HepG2 (cell line): ENCODE data around the gene ANO2. TPM values are rescaled to one million over a fixed set of nuclear protein-coding genes. Genes with fewer than 3 reads are reported as not detected.

Experiments used
- ATAC-seq: fragments of 200-7000 bp; cut with Tn5 transposase; 3 replicates; pipeline ENCODE4 v1.9.1; 2020; ENCODE audit warnings: mild to moderate bottlenecking, moderate library complexity
- BruUV-seq: library from RNA; stranded (reverse); fragments of 400-500 nt; replicated peaks from 2 replicates; lab custom pipeline; 2021; lab: Mats Ljungman, UMichigan
- CTCF ChIA-PET: fragments of 300-600 bp; formaldehyde crosslinking; extraction: SDS; loops from one replicate; lab custom pipeline; 2021; ENCODE audit warnings: low total read pairs, inconsistent platforms, low intra/inter-chr PET ratio; lab: Yijun Ruan, JAX
- POLR2A ChIA-PET: fragments of 350-600 bp; sonication (Branson Sonifier 250); formaldehyde crosslinking; loops from one replicate; lab custom pipeline; 2020; ENCODE audit warnings: antibody characterized with exemption, inconsistent platforms; lab: Yijun Ruan, JAX
- DNase-seq: peaks from one replicate; pipeline ENCODE4 v3.0.0-alpha.2; 2015; ENCODE audit warnings: low spot score
- FAIRE-seq: peaks from 3 replicates; lab custom pipeline; 2011; peaks lifted over from hg19 to GRCh38; lab: Jason Lieb, UNC
- H2AFZ ChIP-seq: one replicate; pipeline ENCODE4 v1.6.1; 2011; ENCODE audit warnings: low read length, inconsistent platforms
- H3K27ac ChIP-seq: fragments of 300-600 bp; 3 replicates; pipeline ENCODE4 v1.8.0; 2011; ENCODE audit warnings: mixed run types, mild to moderate bottlenecking, mixed read lengths, low read length, inconsistent platforms; ENCODE audit not compliant: insufficient read depth; ENCODE audit errors: extremely low read length
- H3K27me3 ChIP-seq, 2 experiments: fragments of 200-600 bp in 1 of 2; 2 replicates in 1 of 2; 3 replicates in 1 of 2; pipeline versions ENCODE4 v1.6.0 to v1.8.0; 2011; ENCODE audit warnings: low read length in 2 of 2, mild to moderate bottlenecking in 2 of 2, moderate library complexity in 2 of 2, inconsistent platforms in 1 of 2; ENCODE audit not compliant: insufficient read depth in 2 of 2, control insufficient read depth in 1 of 2
- H3K36me3 ChIP-seq, 2 experiments: fragments of 200-600 bp in 1 of 2; replicated peaks in 1 of 2; 2 replicates in 1 of 2; 3 replicates in 1 of 2; pipeline versions ENCODE4 v1.5.1 to v1.8.0; 2011; ENCODE audit warnings: low read length in 2 of 2, inconsistent platforms in 1 of 2; ENCODE audit not compliant: insufficient read depth in 2 of 2, control insufficient read depth in 1 of 2
- H3K4me1 ChIP-seq: 2 replicates; pipeline ENCODE4 v1.5.1; 2012; ENCODE audit warnings: low read length, inconsistent platforms; ENCODE audit not compliant: insufficient read depth
- H3K4me2 ChIP-seq: 2 replicates; pipeline ENCODE4 v1.6.0; 2011; ENCODE audit warnings: low read depth, low read length, inconsistent platforms
- H3K4me3 ChIP-seq, 3 experiments: fragments of 200-600 bp in 1 of 3; sonication (generic), shearing (Covaris generic) in 1 of 3; replicated peaks in 1 of 3; 2 replicates each; pipeline ENCODE4 v1.5.1; 2011 to 2016; ENCODE audit warnings: low read length in 3 of 3, inconsistent platforms in 2 of 3, low read depth in 2 of 3, mild to moderate bottlenecking in 2 of 3, control low read depth in 1 of 3, mixed read lengths in 1 of 3; ENCODE audit not compliant: insufficient read depth in 1 of 3
- H3K79me2 ChIP-seq: one replicate; pipeline ENCODE4 v1.6.1; 2011; ENCODE audit warnings: low read length, inconsistent platforms; ENCODE audit not compliant: insufficient read depth
- H3K9ac ChIP-seq: 2 replicates; pipeline ENCODE4 v1.6.0; 2011; ENCODE audit warnings: mild to moderate bottlenecking, low read depth, low read length, inconsistent platforms; ENCODE audit not compliant: insufficient read depth
- H3K9me3 ChIP-seq: 2 replicates; pipeline ENCODE4 v1.5.1; 2012; ENCODE audit warnings: mild to moderate bottlenecking, low read length
- H4K20me1 ChIP-seq: 2 replicates; pipeline ENCODE4 v1.6.0; 2011; ENCODE audit warnings: inconsistent platforms, mild to moderate bottlenecking, low read length, moderate library complexity; ENCODE audit not compliant: insufficient read depth
- HDAC6 ChIP-seq: fragments of 200-600 bp; sonication (generic); IDR thresholded peaks from 2 replicates; pipeline ENCODE4 v1.7.0; 2017; ENCODE audit warnings: mild to moderate bottlenecking, antibody characterized with exemption, low read length, low read depth
- HHEX ChIP-seq: IDR thresholded peaks from 2 replicates; pipeline ENCODE4 v1.6.1; 2016; ENCODE audit warnings: control low read depth
- JUND ChIP-seq: sonication (generic); formaldehyde crosslinking; IDR thresholded peaks from 2 replicates; pipeline ENCODE4 v1.8.0; 2022; ENCODE audit warnings: mild to moderate bottlenecking, missing genetic modification reagents
- KDM5A ChIP-seq: fragments of 200-600 bp; sonication (generic); IDR thresholded peaks from 2 replicates; pipeline ENCODE4 v1.7.0; 2018; ENCODE audit warnings: antibody characterized with exemption, mild to moderate bottlenecking, low read length, borderline replicate concordance
- MAFG ChIP-seq: sonication (generic); formaldehyde crosslinking; IDR thresholded peaks from 2 replicates; pipeline ENCODE4 v1.5.1; 2020; ENCODE audit warnings: mild to moderate bottlenecking, missing genetic modification reagents
- RBM39 ChIP-seq: fragments of 200-400 bp; formaldehyde crosslinking; IDR thresholded peaks from one replicate; pipeline ENCODE4 v1.6.1; 2018; ENCODE audit warnings: antibody characterized with exemption, mild to moderate bottlenecking, low read depth, low read length; ENCODE audit not compliant: poor library complexity, severe bottlenecking
- SMARCE1 ChIP-seq: fragments of 450-650 bp; IDR thresholded peaks from 2 replicates; pipeline ENCODE4 v1.6.1; 2017; ENCODE audit warnings: borderline replicate concordance
- SP140L ChIP-seq: sonication (generic); formaldehyde crosslinking; IDR thresholded peaks from 2 replicates; pipeline ENCODE4 v1.4.0; 2020; ENCODE audit warnings: missing genetic modification reagents, borderline replicate concordance
- TMF1 ChIP-seq: sonication (generic); formaldehyde crosslinking; IDR thresholded peaks from 2 replicates; pipeline ENCODE4 v1.8.1; 2022; ENCODE audit warnings: low read depth, missing genetic modification reagents
- ZFP36 ChIP-seq: fragments of 150-350 bp; IDR thresholded peaks from 2 replicates; pipeline ENCODE4 v1.6.1; 2018; ENCODE audit warnings: borderline replicate concordance, low read length, low read depth; ENCODE audit not compliant: partially characterized antibody
- ZNF124 ChIP-seq: sonication (generic); formaldehyde crosslinking; IDR thresholded peaks from 2 replicates; pipeline ENCODE4 v1.4.0; 2020; ENCODE audit warnings: missing genetic modification reagents
- ZNF598 ChIP-seq: sonication (generic); formaldehyde crosslinking; IDR thresholded peaks from 2 replicates; pipeline ENCODE4 v1.5.1; 2020; ENCODE audit warnings: mild to moderate bottlenecking, missing genetic modification reagents, borderline replicate concordance
- ZNF761 ChIP-seq: sonication (generic); formaldehyde crosslinking; conservative IDR thresholded peaks from 2 replicates; pipeline ENCODE4 v1.4.0; 2020; ENCODE audit warnings: mild to moderate bottlenecking, missing genetic modification reagents
- WGBS: methylation state at CpG from one replicate; pipeline ENCODE4 v1.1.6; 2017; ENCODE audit warnings: low lambda C conversion rate; 5-methylcytosine and 5-hydroxymethylcytosine counted together
- in situ Hi-C: cut with HindIII; loops from 2 replicates; pipeline ENCODE4 v1.10.0; 2017; ENCODE audit warnings: low pct_unique_long_range_greater_than_20kb; ENCODE audit not compliant: extremely low pct_ligation_motif_present
- intact Hi-C: fragments of 100-400 bp; cut with micrococcal nuclease; formaldehyde crosslinking; loops from one replicate; pipeline ENCODE4 v1.10.0; 2022; ENCODE audit not compliant: unreplicated experiment
- polyA plus RNA-seq, 8 experiments: library from polyadenylated mRNA; depleted of rRNA in 3 of 8; stranded (reverse) in 7 of 8; unstranded in 1 of 8; fragments of >200 nt; fragmentation: Illumina TruSeq in 4 of 8; extraction: Trizol in 4 of 8; gene quantifications; 2 replicates each; pipeline versions ENCODE4 v1.2.1 to v1.2.3, GENCODE V29; 2011 to 2016; ENCODE audit warnings: low read depth in 4 of 8, missing spikeins in 1 of 8, mixed read lengths in 1 of 8; ENCODE audit not compliant: insufficient read depth in 1 of 8
- total RNA-seq, 5 experiments: library from RNA; depleted of rRNA; stranded (reverse); fragments of >200 nt; fragmentation: Illumina TruSeq; extraction: Trizol; gene quantifications; 2 replicates each; pipeline ENCODE4 v1.2.3, GENCODE V29; 2016; ENCODE audit warnings: low read depth in 1 of 5

Gene ANO2
- total and polyA plus RNA-seq, 2 of the 13 experiments (the other 11 are each of a cell fraction or from before 2014, with no cell fraction given) = 0.18 TPM; not detected in 1

DNA sequence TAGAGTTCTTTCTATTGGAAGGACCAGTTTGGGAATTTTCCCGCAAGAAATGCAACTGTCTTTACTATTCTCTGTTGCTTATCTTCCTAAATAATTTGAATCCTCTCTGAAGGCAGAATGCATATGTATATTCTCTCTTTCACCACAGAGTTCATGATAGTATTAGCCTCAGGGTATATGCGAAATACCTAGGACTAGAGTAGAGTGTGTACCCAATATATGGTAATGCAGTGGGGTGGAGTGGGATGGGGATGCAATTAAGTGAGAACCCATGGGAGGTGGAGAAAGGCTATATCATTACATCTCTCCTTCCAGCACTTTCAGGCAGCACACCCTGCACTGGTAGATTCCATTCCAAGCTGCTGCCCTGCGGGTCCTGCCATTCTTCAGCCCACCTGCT, 207.3 kb downstream of the ANO2 start (continued):
- no peak for TF ChIP-seq ZNF761 (CRISPR knock-in tag)
- TF ChIP-seq RBM39 = no peak
- no peak for TF ChIP-seq SMARCE1
- TF ChIP-seq MAFG (CRISPR knock-in tag) = no peak
- no peak for TF ChIP-seq HHEX
- TF ChIP-seq JUND = no peak

- no peaks in the 10 kb centered on the region for H3K36me3 ChIP-seq
- no peaks in the 10 kb centered on the region for H3K79me2 ChIP-seq
- peaks cover 9% of the 10 kb centered on the region; the same call in 1 of the 2 replicates for H3K4me1 ChIP-seq
- POLR2A ChIA-PET = no interaction called here
- TF ChIP-seq KDM5A = no peak
- TF ChIP-seq TMF1 = no peak
- TF ChIP-seq ZNF124 (CRISPR knock-in tag) = no peak
- TF ChIP-seq HDAC6 = no peak
- TF ChIP-seq ZNF598 = no peak
- no peak for TF ChIP-seq ZFP36
- TF ChIP-seq SP140L (CRISPR knock-in tag) = no peak
- no peak overlapping the region for H3K4me3 ChIP-seq
- FAIRE-seq (no peak), DNase-seq (no peak), ATAC-seq (no peak)
- H4K20me1 ChIP-seq = no peaks in the 10 kb centered on the region
- no peaks in the 10 kb centered on the region for H3K27me3 ChIP-seq
- CTCF ChIA-PET = no interaction called here
- intact Hi-C loops (no loop called here), in situ Hi-C loops (no loop called here)
- no peak overlapping the region for H3K9ac ChIP-seq
- no peaks in the 10 kb centered on the region for H3K9me3 ChIP-seq
- H2AFZ ChIP-seq = no peak overlapping the region
- no peak overlapping the region for H3K27ac ChIP-seq
- H3K4me2 ChIP-seq = no peak overlapping the region
- 13% methylated on average over 5 of the region's 5 CpGs for WGBS
- no TSS peak for BruUV-seq
These were observed 208.5 kb downstream of the ANO2 start for GRCh38 chr12:5736527-5736926.
